Keratinocyte (primary cell): ENCODE data around the gene OSBPL1A. TPM values are rescaled to one million over a fixed set of nuclear protein-coding genes. Genes with fewer than 3 reads are reported as not detected.

Experiments used
- DNase-seq: peaks from one replicate; pipeline ENCODE4 v3.0.0-alpha.2; 2011; ENCODE audit warnings: low read depth, missing footprints, low spot score
- FAIRE-seq: peaks from 2 replicates; lab custom pipeline; 2011; peaks lifted over from hg19 to GRCh38; lab: Jason Lieb, UNC
- H2AFZ ChIP-seq: 2 replicates; pipeline ENCODE4 v1.6.0; 2012; ENCODE audit warnings: low read length, control low read depth, inconsistent platforms; ENCODE audit not compliant: control insufficient read depth
- H3K27ac ChIP-seq: 2 replicates; pipeline ENCODE4 v1.5.1; 2011; ENCODE audit warnings: low read length; ENCODE audit not compliant: control insufficient read depth, insufficient read depth
- H3K27me3 ChIP-seq: 3 replicates; pipeline ENCODE4 v1.6.0; 2011; ENCODE audit warnings: low read length; ENCODE audit not compliant: control insufficient read depth, insufficient read depth; ENCODE audit errors: extremely low read depth
- H3K36me3 ChIP-seq, 2 experiments: 2 replicates in 1 of 2; 3 replicates in 1 of 2; pipeline ENCODE4 v1.5.1; 2011; ENCODE audit warnings: low read length in 2 of 2, mild to moderate bottlenecking in 1 of 2; ENCODE audit not compliant: control insufficient read depth in 2 of 2, insufficient read depth in 2 of 2; ENCODE audit errors: extremely low read depth in 1 of 2
- H3K4me1 ChIP-seq: 3 replicates; pipeline ENCODE4 v1.5.1; 2011; ENCODE audit warnings: low read length; ENCODE audit not compliant: control insufficient read depth, insufficient read depth; ENCODE audit errors: extremely low read depth
- H3K4me2 ChIP-seq: 3 replicates; pipeline ENCODE4 v1.6.0; 2011; ENCODE audit warnings: low read depth, low read length; ENCODE audit not compliant: control insufficient read depth, insufficient read depth; ENCODE audit errors: extremely low read depth
- H3K4me3 ChIP-seq, 3 experiments: fragments of 200-600 bp in 1 of 3; sonication (generic) in 1 of 3; 2 replicates in 2 of 3; 3 replicates in 1 of 3; pipeline ENCODE4 v1.5.1; 2011 to 2016; ENCODE audit warnings: low read length in 3 of 3, mild to moderate bottlenecking in 3 of 3, control low read depth in 2 of 3, inconsistent platforms in 1 of 3, low read depth in 1 of 3, mixed read lengths in 1 of 3, mixed run types in 1 of 3, moderate library complexity in 1 of 3; ENCODE audit not compliant: control insufficient read depth in 2 of 3, insufficient read depth in 2 of 3; ENCODE audit errors: extremely low read depth in 1 of 3
- H3K79me2 ChIP-seq: 2 replicates; pipeline ENCODE4 v1.6.0; 2012; ENCODE audit warnings: low read length; ENCODE audit not compliant: control insufficient read depth, insufficient read depth
- H3K9ac ChIP-seq: 3 replicates; pipeline ENCODE4 v1.6.0; 2011; ENCODE audit warnings: low read length; ENCODE audit not compliant: control insufficient read depth, insufficient read depth; ENCODE audit errors: extremely low read depth
- H3K9me1 ChIP-seq: 3 replicates; pipeline ENCODE4 v1.6.0; 2011; ENCODE audit warnings: low read length; ENCODE audit not compliant: control insufficient read depth, insufficient read depth; ENCODE audit errors: extremely low read depth
- H3K9me3 ChIP-seq: 2 replicates; pipeline ENCODE4 v1.5.1; 2012; ENCODE audit warnings: low read depth, low read length; ENCODE audit not compliant: control insufficient read depth
- H4K20me1 ChIP-seq: 3 replicates; pipeline ENCODE4 v1.6.0; 2011; ENCODE audit warnings: low read length; ENCODE audit not compliant: control insufficient read depth, insufficient read depth; ENCODE audit errors: extremely low read depth
- CTCF ChIP-seq, 3 experiments: IDR thresholded peaks in 1 of 3; conservative IDR thresholded peaks in 1 of 3; optimal IDR thresholded peaks in 1 of 3; 2 replicates in 2 of 3; 3 replicates in 1 of 3; pipeline versions ENCODE3 to v1.5.1; 2011; ENCODE audit warnings: low read length in 3 of 3, mild to moderate bottlenecking in 3 of 3, moderate library complexity in 2 of 3, control low read depth in 1 of 3, inconsistent platforms in 1 of 3; ENCODE audit not compliant: insufficient read depth in 2 of 3; ENCODE audit errors: extremely low read depth in 1 of 3
- EZH2 ChIP-seq: IDR thresholded peaks from one replicate; pipeline ENCODE4 v1.6.1; 2012; ENCODE audit warnings: inconsistent platforms, mild to moderate bottlenecking, low read length, moderate library complexity
- dilution Hi-C: fragments of 300-500 bp; cut with MboI; formaldehyde crosslinking; loops from one replicate; pipeline ENCODE4 v1.7.0; 2020; ENCODE audit warnings: low sequenced_read_pairs; ENCODE audit not compliant: extremely low pct_ligation_motif_present
- polyA plus RNA-seq, 5 experiments: library from polyadenylated mRNA; depleted of rRNA in 3 of 5; stranded (reverse) in 3 of 5; stranded (forward) in 1 of 5; unstranded in 1 of 5; fragments of >200 nt; gene quantifications; 1 replicate in 1 of 5; 2 replicates in 3 of 5; 3 replicates in 1 of 5; pipeline versions ENCODE4 v1.2.1 to v1.2.3, GENCODE V29; 2011 to 2012; ENCODE audit warnings: missing spikeins in 2 of 5, low read depth in 1 of 5, low replicate concordance in 1 of 5

OSBPL1A gene
- polyA plus RNA-seq, 1 donor (not counting 4 experiments of a cell fraction or from before 2014, with no cell fraction given) = 17.7 TPM

GRCh38 chr18:24408496-24408895 is 10.9 kb upstream of the OSBPL1A start:
- Histone ChIP-seq H3K9me3 (no peaks in the 10 kb centered on the region), H2AFZ (no peak overlapping the region), H3K27me3 (no peaks in the 10 kb centered on the region), H4K20me1 (no peaks in the 10 kb centered on the region), H3K27ac (no peak overlapping the region), H3K9me1 (no peaks in the 10 kb centered on the region), H3K4me2 (no peak overlapping the region), H3K4me1 (no peaks in the 10 kb centered on the region), H3K9ac (no peak overlapping the region), H3K36me3 (no peaks in the 10 kb centered on the region), H3K79me2 (no peaks in the 10 kb centered on the region), H3K4me3 (no peak overlapping the region)
- DNase-seq (no peak), FAIRE-seq (peak; percentile 17)
- dilution Hi-C loops = no loop called here
- TF ChIP-seq EZH2 (no peak), CTCF (optimal IDR thresholded peaks at IDR 0.05 in 1 of 3, IDR thresholded peaks at IDR 0.05 in 1 of 3, conservative IDR thresholded peaks at IDR 0.05 in 1 of 3; ENCODE audit: extremely low read depth in 1 of 3, insufficient read depth in 2 of 3, low read length in 3 of 3) (no peak)

GRCh38 chr18:24404591-24404990 is 7.0 kb upstream of the OSBPL1A start:
- no peaks in the 10 kb centered on the region for H3K79me2 ChIP-seq
- no peak for TF ChIP-seq EZH2
- TF ChIP-seq CTCF (optimal IDR thresholded peaks at IDR 0.05 in 1 of 3, IDR thresholded peaks at IDR 0.05 in 1 of 3, conservative IDR thresholded peaks at IDR 0.05 in 1 of 3; ENCODE audit: extremely low read depth in 1 of 3, insufficient read depth in 2 of 3, low read length in 3 of 3) = no peak
- no peaks in the 10 kb centered on the region for H3K9me1 ChIP-seq
- H2AFZ ChIP-seq = no peak overlapping the region
- peaks cover 7% of the 10 kb centered on the region for H3K4me1 ChIP-seq
- H3K27ac ChIP-seq = no peak overlapping the region
- H4K20me1 ChIP-seq = no peaks in the 10 kb centered on the region
- FAIRE-seq (no peak), DNase-seq (no peak)
- dilution Hi-C loops = no loop called here
- no peak overlapping the region for H3K9ac ChIP-seq
- no peaks in the 10 kb centered on the region for H3K36me3 ChIP-seq
- H3K27me3 ChIP-seq = no peaks in the 10 kb centered on the region
- no peak overlapping the region for H3K4me2 ChIP-seq
- no peaks in the 10 kb centered on the region for H3K9me3 ChIP-seq
- no peak overlapping the region for H3K4me3 ChIP-seq
